ENCODE measurements around the gene MBNL3. TPM values are rescaled to one million over a fixed set of nuclear protein-coding genes. Genes with fewer than 3 reads are reported as not detected.

Gene MBNL3
- total RNA-seq, 1 experiment from 2014 or later = 42.2 TPM

GRCh38 chrX:132532097-132532496 lies 43.3 kb upstream of the MBNL3 start:
- no peak overlapping the region for H3K27ac ChIP-seq (ENCODE audit: low read depth, low read length, poor library complexity, severe bottlenecking)
- ChIA-PET CTCF (no interaction called here), POLR2A (ENCODE audit: low non-redundant PET) (no interaction called here)
- no peak overlapping the region for H3K4me3 ChIP-seq (ENCODE audit: low read depth, low read length, poor library complexity, severe bottlenecking)
- BruUV-seq (replicated peaks) = no TSS peak
- H3K36me3 ChIP-seq (ENCODE audit: insufficient read depth, low read length, poor library complexity, severe bottlenecking) = no peaks in the 10 kb centered on the region
- no peaks in the 10 kb centered on the region for H3K9me3 ChIP-seq (ENCODE audit: low read depth, low read length, poor library complexity, severe bottlenecking)
- no peak for TF ChIP-seq EZH2 (IDR thresholded peaks at IDR 0.05; ENCODE audit: borderline replicate concordance, low read depth, low read length, poor library complexity, severe bottlenecking)
- TF ChIP-seq, protein P1, sequence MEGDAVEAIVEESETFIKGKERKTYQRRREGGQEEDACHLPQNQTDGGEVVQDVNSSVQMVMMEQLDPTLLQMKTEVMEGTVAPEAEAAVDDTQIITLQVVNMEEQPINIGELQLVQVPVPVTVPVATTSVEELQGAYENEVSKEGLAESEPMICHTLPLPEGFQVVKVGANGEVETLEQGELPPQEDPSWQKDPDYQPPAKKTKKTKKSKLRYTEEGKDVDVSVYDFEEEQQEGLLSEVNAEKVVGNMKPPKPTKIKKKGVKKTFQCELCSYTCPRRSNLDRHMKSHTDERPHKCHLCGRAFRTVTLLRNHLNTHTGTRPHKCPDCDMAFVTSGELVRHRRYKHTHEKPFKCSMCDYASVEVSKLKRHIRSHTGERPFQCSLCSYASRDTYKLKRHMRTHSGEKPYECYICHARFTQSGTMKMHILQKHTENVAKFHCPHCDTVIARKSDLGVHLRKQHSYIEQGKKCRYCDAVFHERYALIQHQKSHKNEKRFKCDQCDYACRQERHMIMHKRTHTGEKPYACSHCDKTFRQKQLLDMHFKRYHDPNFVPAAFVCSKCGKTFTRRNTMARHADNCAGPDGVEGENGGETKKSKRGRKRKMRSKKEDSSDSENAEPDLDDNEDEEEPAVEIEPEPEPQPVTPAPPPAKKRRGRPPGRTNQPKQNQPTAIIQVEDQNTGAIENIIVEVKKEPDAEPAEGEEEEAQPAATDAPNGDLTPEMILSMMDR (conservative IDR thresholded peaks at IDR 0.05; ENCODE audit: low read depth, low read length) = no peak
- no peak for DNase-seq (ENCODE audit: low spot score)
- intact Hi-C loops (cut with micrococcal nuclease; ENCODE audit: unreplicated experiment) = no loop called here
- peaks cover 3% of the 10 kb centered on the region for H3K27me3 ChIP-seq (replicated peaks; ENCODE audit: insufficient read depth, low read depth, low read length, poor library complexity)
- no peaks in the 10 kb centered on the region for H3K4me1 ChIP-seq (ENCODE audit: insufficient read depth, low read length, poor library complexity, severe bottlenecking)

- no TSS peak for BruUV-seq (replicated peaks)
- intact Hi-C loops (cut with micrococcal nuclease; ENCODE audit: unreplicated experiment) = no loop called here
- Histone ChIP-seq H3K4me1 (ENCODE audit: insufficient read depth, low read length, poor library complexity, severe bottlenecking) (no peaks in the 10 kb centered on the region), H3K36me3 (ENCODE audit: insufficient read depth, low read length, poor library complexity, severe bottlenecking) (no peaks in the 10 kb centered on the region), H3K27ac (ENCODE audit: low read depth, low read length, poor library complexity, severe bottlenecking) (no peak overlapping the region), H3K27me3 (replicated peaks; ENCODE audit: insufficient read depth, low read depth, low read length, poor library complexity) (peaks cover 12% of the 10 kb centered on the region), H3K9me3 (ENCODE audit: low read depth, low read length, poor library complexity, severe bottlenecking) (no peaks in the 10 kb centered on the region), H3K4me3 (ENCODE audit: low read depth, low read length, poor library complexity, severe bottlenecking) (no peak overlapping the region)
- TF ChIP-seq, protein P1 (conservative IDR thresholded peaks at IDR 0.05; ENCODE audit: low read depth, low read length) = no peak
- TF ChIP-seq EZH2 (IDR thresholded peaks at IDR 0.05; ENCODE audit: borderline replicate concordance, low read depth, low read length, poor library complexity, severe bottlenecking) = no peak
- ChIA-PET CTCF (no interaction called here), POLR2A (ENCODE audit: low non-redundant PET) (no interaction called here)
- DNase-seq (ENCODE audit: low spot score) = no peak
These were observed 32.0 kb upstream of the MBNL3 start for GRCh38 chrX:132520792-132521191.

DNA sequence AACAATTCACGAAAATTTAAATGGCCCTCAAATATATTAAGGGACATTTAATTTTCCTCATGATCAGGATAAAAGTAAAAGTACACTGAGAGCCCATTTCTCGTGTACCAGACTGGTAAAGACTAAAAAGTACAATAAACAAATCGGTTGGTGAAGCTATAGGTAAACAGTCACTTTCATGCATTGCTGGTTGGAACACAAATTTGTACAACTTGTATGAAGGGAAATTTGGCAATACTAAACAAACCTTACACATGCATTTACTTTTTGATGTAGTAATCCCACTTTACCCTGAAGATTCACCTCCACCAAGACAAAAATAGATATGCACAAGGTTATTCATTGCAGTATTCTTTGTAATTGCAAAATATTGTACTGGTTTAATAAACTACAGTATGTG lies 31.4 kb upstream of the MBNL3 start:
- no peak overlapping the region for H3K27ac ChIP-seq (ENCODE audit: low read depth, low read length, poor library complexity, severe bottlenecking)
- no peaks in the 10 kb centered on the region for H3K9me3 ChIP-seq (ENCODE audit: low read depth, low read length, poor library complexity, severe bottlenecking)
- no peaks in the 10 kb centered on the region for H3K36me3 ChIP-seq (ENCODE audit: insufficient read depth, low read length, poor library complexity, severe bottlenecking)
- no TSS peak for BruUV-seq (replicated peaks)
- DNase-seq (ENCODE audit: low spot score) = no peak
- intact Hi-C loops (cut with micrococcal nuclease; ENCODE audit: unreplicated experiment) = no loop called here
- no peak overlapping the region for H3K4me3 ChIP-seq (ENCODE audit: low read depth, low read length, poor library complexity, severe bottlenecking)
- TF ChIP-seq, protein P1 (conservative IDR thresholded peaks at IDR 0.05; ENCODE audit: low read depth, low read length) = no peak
- no peak for TF ChIP-seq EZH2 (IDR thresholded peaks at IDR 0.05; ENCODE audit: borderline replicate concordance, low read depth, low read length, poor library complexity, severe bottlenecking)
- ChIA-PET POLR2A (ENCODE audit: low non-redundant PET) (no interaction called here), CTCF (no interaction called here)
- H3K4me1 ChIP-seq (ENCODE audit: insufficient read depth, low read length, poor library complexity, severe bottlenecking) = no peaks in the 10 kb centered on the region
- H3K27me3 ChIP-seq (replicated peaks; ENCODE audit: insufficient read depth, low read depth, low read length, poor library complexity) = peaks cover 12% of the 10 kb centered on the region
